ENCODE results near the gene DPYSL4.

The DPYSL4 gene

DNA sequence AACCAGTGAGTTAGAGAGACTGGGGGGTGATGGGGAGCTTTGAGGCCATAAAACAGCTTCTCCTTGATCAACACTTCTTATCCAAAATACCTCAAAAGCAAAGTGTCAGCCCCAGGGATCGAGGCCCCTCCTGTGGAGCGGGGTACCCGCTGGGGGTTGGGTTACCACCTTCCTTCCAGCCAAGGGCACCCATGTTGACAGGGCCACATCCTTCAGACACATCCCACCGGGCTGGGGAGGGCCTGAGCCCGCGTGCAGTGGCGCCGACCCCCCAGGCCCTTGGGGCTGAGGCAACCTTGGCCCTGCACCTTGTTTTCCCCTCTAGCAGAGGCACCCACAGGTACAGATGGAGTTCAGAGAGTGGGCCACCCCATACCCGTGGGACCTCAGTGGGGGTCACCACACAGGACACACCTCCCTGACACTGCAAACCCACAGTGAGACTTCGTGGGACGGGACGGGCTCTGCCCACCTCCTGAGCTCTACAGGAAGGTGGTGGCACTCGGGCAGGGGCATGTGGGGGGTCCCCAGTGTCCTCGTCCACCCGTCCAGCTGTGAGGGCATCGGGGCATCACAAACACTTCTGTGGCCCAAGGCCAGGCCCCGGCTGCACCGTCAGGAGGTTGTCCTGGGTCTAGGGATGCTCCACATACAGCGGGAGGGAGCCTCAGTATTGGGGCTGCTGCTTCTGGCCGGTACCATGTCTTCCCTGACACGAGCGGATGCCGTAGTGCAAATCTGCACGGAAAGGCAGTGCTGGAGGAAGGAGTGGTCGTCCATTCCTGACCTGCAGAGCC, 10.7 kb downstream of the DPYSL4 start:
- Histone ChIP-seq H3K27ac (ENCODE audit: insufficient read depth, low read depth, low read length, poor library complexity, severe bottlenecking) (no peak overlapping the region), H3K27me3 (ENCODE audit: control insufficient read depth, insufficient read depth, low read length, poor library complexity, severe bottlenecking) (no peaks in the 10 kb centered on the region), H3K36me3 (ENCODE audit: control insufficient read depth, insufficient read depth, low read length) (no peaks in the 10 kb centered on the region), H3K4me1 (ENCODE audit: control insufficient read depth, insufficient read depth, low read length) (no peaks in the 10 kb centered on the region), H3K4me3 (ENCODE audit: insufficient read depth, low read depth, low read length) (no peak overlapping the region), H3K9me3 (ENCODE audit: control insufficient read depth, low read length) (no peaks in the 10 kb centered on the region)
- WGBS, 2 experiments = 89 to 90% methylated on average over 25 of the region's 25 CpGs

DNA sequence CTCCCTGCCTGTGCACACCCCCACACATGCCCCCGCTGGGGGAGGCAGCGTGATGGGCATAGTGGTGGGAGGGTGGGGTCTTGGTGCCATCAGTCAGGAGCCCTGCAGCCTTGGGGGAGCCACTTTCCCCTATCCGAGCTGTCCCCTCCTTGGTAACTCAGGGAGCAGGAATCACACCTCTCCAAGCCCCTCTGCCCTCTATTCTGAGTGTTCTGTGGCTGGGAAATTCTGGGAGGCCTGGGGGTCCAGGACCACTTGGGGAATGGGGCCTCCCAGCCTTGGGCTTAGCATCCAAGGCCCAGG, 11.3 kb downstream of the DPYSL4 start:
- no peak overlapping the region for H3K27ac ChIP-seq (ENCODE audit: insufficient read depth, low read depth, low read length, poor library complexity, severe bottlenecking)
- no peaks in the 10 kb centered on the region for H3K36me3 ChIP-seq (ENCODE audit: control insufficient read depth, insufficient read depth, low read length)
- H3K4me3 ChIP-seq (ENCODE audit: insufficient read depth, low read depth, low read length) = no peak overlapping the region
- 86 to 100% methylated on average over 3 of the region's 3 CpGs for WGBS, 2 experiments
- H3K27me3 ChIP-seq (ENCODE audit: control insufficient read depth, insufficient read depth, low read length, poor library complexity, severe bottlenecking) = no peaks in the 10 kb centered on the region
- H3K4me1 ChIP-seq (ENCODE audit: control insufficient read depth, insufficient read depth, low read length) = no peaks in the 10 kb centered on the region
- H3K9me3 ChIP-seq (ENCODE audit: control insufficient read depth, low read length) = no peaks in the 10 kb centered on the region

DNA sequence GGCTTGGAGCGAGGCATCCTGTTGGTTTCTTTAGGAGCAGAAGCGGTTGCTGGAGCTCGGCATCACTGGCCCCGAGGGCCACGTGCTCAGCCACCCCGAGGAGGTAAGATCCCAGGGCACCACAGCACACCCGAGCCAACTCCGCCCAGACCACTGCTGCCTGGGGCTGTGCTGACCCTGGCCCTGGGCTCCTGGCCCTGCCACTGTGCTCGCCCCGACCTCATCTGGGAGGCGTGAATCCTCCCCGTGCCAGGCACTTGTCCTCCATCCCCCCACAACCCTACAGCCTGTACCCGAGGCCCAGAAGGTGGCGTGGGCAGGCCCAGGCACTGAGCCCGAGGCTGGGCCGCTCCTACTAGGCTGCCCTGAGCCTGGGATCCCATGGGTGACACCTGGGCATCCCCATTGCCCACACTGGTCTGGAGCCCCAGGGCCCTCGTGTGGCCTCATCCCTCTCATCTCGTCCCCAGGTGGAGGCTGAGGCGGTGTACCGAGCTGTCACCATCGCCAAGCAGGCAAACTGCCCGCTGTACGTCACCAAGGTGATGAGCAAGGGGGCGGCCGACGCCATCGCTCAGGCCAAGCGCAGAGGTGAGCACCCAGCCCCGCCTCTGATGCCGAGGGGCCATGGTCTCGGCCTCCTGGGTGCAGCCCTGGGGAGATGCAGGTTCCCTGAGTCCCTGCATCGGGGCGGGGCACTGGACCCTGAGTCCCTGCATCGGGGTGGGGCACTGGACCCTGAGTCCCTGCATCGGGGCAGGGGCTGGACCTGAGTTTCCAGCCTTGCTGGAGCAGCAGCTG, 11.8 kb downstream of the DPYSL4 start:
- H3K36me3 ChIP-seq (ENCODE audit: control insufficient read depth, insufficient read depth, low read length) = no peaks in the 10 kb centered on the region
- 94 to 96% methylated on average over 35 of the region's 35 CpGs for WGBS, 2 experiments

DNA sequence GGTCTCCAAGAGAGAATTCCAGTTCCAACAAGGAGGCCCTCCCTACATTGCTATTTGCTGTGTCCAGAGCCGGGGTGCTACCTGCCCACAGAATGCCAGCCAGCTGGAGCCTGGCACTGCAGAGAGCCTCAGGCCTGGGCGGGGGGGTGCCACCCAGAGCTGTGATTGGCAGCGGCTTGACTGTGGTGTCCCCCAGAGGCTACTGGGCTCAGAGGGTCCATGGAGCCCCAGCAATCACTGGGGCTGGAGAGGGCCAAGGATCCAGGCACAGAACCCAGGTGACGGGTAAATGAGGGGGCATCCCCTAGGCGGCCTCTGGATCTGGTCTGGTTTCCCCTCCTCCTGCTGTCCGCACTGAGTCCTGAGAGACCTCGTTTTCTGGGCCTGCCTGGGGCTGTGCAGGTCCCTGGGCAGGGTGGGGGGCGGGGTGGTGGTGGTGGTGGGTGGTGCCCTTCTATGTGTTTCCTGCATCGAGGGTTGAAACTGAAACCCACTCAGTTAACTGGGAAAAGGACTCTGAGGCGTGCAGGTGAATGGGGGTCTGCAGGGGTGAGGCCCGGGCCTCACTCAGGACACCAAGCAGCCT, 12.6 kb downstream of the DPYSL4 start:
- H3K27ac ChIP-seq (ENCODE audit: insufficient read depth, low read depth, low read length, poor library complexity, severe bottlenecking) = no peak overlapping the region
- no peaks in the 10 kb centered on the region for H3K4me1 ChIP-seq (ENCODE audit: control insufficient read depth, insufficient read depth, low read length)
- no peak overlapping the region for H3K4me3 ChIP-seq (ENCODE audit: insufficient read depth, low read depth, low read length)
- WGBS, 2 experiments = 91 to 95% methylated on average over 11 of the region's 11 CpGs
- no peaks in the 10 kb centered on the region for H3K27me3 ChIP-seq (ENCODE audit: control insufficient read depth, insufficient read depth, low read length, poor library complexity, severe bottlenecking)
- no peaks in the 10 kb centered on the region for H3K9me3 ChIP-seq (ENCODE audit: control insufficient read depth, low read length)
- H3K36me3 ChIP-seq (ENCODE audit: control insufficient read depth, insufficient read depth, low read length) = no peaks in the 10 kb centered on the region

More for the DNA sequence above, 11.8 kb downstream of the DPYSL4 start:
- H3K27me3 ChIP-seq (ENCODE audit: control insufficient read depth, insufficient read depth, low read length, poor library complexity, severe bottlenecking) = no peaks in the 10 kb centered on the region
- H3K9me3 ChIP-seq (ENCODE audit: control insufficient read depth, low read length) = no peaks in the 10 kb centered on the region
- H3K4me3 ChIP-seq (ENCODE audit: insufficient read depth, low read depth, low read length) = no peak overlapping the region
- no peaks in the 10 kb centered on the region for H3K4me1 ChIP-seq (ENCODE audit: control insufficient read depth, insufficient read depth, low read length)
- no peak overlapping the region for H3K27ac ChIP-seq (ENCODE audit: insufficient read depth, low read depth, low read length, poor library complexity, severe bottlenecking)

DNA sequence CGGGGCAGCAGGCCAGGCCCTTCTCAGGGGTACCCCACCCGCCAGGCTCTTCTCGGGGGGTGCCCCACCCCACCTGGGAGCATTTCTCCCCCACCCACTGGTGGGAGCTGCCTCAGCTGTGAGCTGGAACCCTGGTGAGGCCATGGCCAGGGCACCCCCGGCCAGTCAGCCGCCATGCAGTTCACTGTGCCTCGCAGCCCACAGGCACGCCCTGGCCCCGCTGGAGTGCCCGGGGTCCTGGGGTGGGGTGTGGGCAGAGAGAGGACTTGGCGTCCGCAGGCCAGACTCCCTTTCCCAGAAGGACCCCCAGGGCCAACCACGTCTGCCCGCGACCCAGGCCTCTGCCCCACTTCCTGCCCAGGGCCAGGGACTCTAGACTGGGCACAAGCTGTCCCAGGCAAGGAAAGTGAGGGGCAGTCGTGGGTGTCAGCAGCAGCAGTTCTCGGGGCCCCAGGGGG, 13.1 kb downstream of the DPYSL4 start:
- H3K9me3 ChIP-seq (ENCODE audit: control insufficient read depth, low read length) = no peaks in the 10 kb centered on the region
- no peaks in the 10 kb centered on the region for H3K27me3 ChIP-seq (ENCODE audit: control insufficient read depth, insufficient read depth, low read length, poor library complexity, severe bottlenecking)
- H3K4me1 ChIP-seq (ENCODE audit: control insufficient read depth, insufficient read depth, low read length) = no peaks in the 10 kb centered on the region
- no peaks in the 10 kb centered on the region for H3K36me3 ChIP-seq (ENCODE audit: control insufficient read depth, insufficient read depth, low read length)
- no peak overlapping the region for H3K27ac ChIP-seq (ENCODE audit: insufficient read depth, low read depth, low read length, poor library complexity, severe bottlenecking)
- H3K4me3 ChIP-seq (ENCODE audit: insufficient read depth, low read depth, low read length) = no peak overlapping the region
- WGBS, 2 experiments = 94 to 95% methylated on average over 16 of the region's 16 CpGs

DNA sequence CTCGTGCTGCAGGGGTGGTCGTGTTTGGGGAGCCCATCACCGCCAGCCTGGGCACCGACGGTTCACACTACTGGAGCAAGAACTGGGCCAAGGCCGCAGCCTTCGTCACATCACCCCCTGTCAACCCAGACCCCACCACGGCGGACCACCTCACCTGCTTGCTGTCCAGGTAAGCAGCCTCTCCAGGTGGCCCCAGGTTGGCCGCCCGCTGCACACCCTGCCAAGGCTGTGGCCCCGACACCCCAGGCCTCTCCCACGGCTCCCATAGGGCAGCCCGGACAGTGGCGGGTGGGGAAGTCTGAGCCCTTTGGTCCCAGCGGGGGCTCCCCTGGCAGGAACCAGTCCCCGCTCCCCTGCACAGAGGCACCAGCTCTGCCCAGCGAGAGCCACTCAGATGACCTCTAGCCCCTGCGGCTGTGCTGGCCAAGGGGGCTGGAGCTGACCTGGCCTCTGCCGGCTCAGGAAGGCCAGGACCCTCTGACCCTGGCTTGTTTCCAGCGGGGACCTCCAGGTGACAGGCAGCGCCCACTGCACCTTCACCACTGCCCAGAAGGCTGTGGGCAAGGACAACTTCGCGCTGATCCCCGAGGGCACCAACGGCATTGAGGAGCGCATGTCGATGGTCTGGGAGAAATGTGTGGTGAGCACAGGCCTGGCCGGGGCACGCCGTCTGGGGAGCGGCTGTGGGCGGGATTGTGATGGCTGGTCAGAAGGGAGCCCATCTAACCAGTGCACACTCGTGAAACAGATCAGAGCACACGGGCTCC, 13.8 kb downstream of the DPYSL4 start:
- 93% methylated on average over 35 of the region's 35 CpGs for WGBS, 2 experiments
- H3K27ac ChIP-seq (ENCODE audit: insufficient read depth, low read depth, low read length, poor library complexity, severe bottlenecking) = no peak overlapping the region
- H3K36me3 ChIP-seq (ENCODE audit: control insufficient read depth, insufficient read depth, low read length) = no peaks in the 10 kb centered on the region
- no peaks in the 10 kb centered on the region for H3K27me3 ChIP-seq (ENCODE audit: control insufficient read depth, insufficient read depth, low read length, poor library complexity, severe bottlenecking)
- H3K4me1 ChIP-seq (ENCODE audit: control insufficient read depth, insufficient read depth, low read length) = no peaks in the 10 kb centered on the region
- H3K9me3 ChIP-seq (ENCODE audit: control insufficient read depth, low read length) = no peaks in the 10 kb centered on the region
- no peak overlapping the region for H3K4me3 ChIP-seq (ENCODE audit: insufficient read depth, low read depth, low read length)

DNA sequence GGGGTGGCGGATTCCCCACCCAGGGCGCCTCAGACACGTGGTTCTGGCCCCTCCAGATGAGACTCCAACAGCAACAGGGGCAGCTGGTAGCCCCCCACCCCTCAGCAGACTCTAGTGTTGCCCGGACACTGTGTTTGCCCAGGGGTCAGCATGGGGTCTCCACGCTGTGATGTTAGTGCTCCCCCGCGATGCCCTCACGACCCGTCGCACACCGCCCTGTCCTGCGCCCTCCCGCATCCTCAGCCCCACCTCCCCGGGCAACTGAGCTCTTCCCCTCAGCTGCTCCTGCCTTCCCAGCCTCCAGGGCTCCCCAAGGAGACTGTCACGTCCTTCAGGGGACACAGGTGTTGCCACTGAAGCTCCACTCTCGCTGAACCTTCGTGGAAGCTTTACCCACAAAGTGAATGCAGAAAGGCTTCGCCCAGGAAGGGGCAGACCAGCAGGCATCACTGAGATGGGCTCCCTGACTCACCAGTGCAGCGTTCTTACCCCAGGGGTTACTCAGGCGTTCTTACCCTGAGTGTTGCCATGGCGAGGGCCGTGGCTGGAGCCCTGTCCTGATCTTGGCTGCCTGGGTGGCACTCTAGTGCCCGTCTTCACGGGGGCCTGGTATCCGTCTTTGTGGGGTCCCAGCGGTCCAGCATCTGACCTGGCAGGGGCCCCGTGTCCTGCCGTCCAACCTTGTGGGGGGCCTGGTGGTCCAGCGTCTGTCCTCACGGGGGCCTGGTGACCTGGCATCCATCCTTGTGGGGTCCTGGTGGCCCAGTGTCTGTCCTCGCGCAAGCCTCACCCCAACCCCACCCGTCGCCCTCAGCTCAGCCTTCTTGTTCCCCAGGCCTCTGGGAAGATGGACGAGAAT, 14.6 kb downstream of the DPYSL4 start:
- Histone ChIP-seq H3K4me3 (ENCODE audit: insufficient read depth, low read depth, low read length) (no peak overlapping the region), H3K4me1 (ENCODE audit: control insufficient read depth, insufficient read depth, low read length) (no peaks in the 10 kb centered on the region), H3K27me3 (ENCODE audit: control insufficient read depth, insufficient read depth, low read length, poor library complexity, severe bottlenecking) (no peaks in the 10 kb centered on the region), H3K36me3 (ENCODE audit: control insufficient read depth, insufficient read depth, low read length) (no peaks in the 10 kb centered on the region), H3K9me3 (ENCODE audit: control insufficient read depth, low read length) (no peaks in the 10 kb centered on the region), H3K27ac (ENCODE audit: insufficient read depth, low read depth, low read length, poor library complexity, severe bottlenecking) (no peak overlapping the region)
- WGBS, 2 experiments = 94% methylated on average over 35 of the region's 35 CpGs

DNA sequence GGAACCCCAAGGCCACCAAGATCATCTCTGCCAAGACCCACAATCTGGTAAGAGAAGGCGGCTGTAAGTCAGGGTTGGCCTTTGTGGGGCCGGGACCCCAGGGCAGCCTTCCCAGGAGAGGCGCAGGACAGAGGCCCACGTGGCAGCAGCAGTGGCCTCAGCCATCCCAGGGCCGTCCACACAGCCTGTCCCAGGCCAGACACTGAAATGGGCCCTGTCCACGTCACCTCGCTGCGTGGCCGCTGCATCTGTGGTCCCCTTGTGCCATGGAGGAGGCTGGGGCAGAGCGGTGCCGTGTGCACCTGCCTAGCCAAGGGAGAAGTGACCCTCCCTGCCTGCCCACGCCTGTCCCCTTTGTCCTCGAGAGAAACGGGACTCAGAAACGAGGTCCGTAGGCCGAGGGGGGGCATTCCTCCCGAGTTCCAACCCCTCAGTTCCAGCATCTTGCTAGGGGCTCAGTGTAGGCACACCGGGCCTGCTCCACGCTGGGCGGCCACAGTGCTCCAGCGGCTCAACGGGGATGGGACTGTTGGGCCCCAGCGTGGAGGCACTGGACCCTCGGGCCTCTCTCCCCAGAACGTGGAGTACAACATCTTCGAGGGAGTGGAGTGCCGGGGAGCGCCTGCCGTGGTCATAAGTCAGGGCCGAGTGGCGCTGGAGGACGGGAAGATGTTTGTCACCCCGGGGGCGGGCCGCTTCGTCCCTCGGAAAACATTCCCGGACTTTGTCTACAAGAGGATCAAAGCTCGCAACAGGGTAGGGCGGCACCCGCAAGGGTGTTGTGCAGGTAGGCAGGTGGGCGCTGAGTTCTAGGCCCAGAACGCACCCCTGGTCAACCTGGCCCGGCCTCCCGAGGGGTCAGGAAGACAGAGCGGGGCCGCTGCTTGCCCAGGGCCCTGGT, 15.6 kb downstream of the DPYSL4 start:
- 90 to 92% methylated on average over 48 of the region's 48 CpGs for WGBS, 2 experiments

More for the DNA sequence above, 15.6 kb downstream of the DPYSL4 start:
- H3K27ac ChIP-seq (ENCODE audit: insufficient read depth, low read depth, low read length, poor library complexity, severe bottlenecking) = no peak overlapping the region
- no peaks in the 10 kb centered on the region for H3K36me3 ChIP-seq (ENCODE audit: control insufficient read depth, insufficient read depth, low read length)
- H3K4me1 ChIP-seq (ENCODE audit: control insufficient read depth, insufficient read depth, low read length) = no peaks in the 10 kb centered on the region
- no peaks in the 10 kb centered on the region for H3K9me3 ChIP-seq (ENCODE audit: control insufficient read depth, low read length)
- H3K27me3 ChIP-seq (ENCODE audit: control insufficient read depth, insufficient read depth, low read length, poor library complexity, severe bottlenecking) = no peaks in the 10 kb centered on the region
- H3K4me3 ChIP-seq (ENCODE audit: insufficient read depth, low read depth, low read length) = no peak overlapping the region
